GM12878 (cell line): ENCODE results near the gene DTX1.
A peak's percentile ranks its signal among the peaks of the same experiment; 100 is the strongest.

Experiments
- BHLHE40 ChIP-seq, 2 experiments: fragments of 450-650 bp in 1 of 2; IDR thresholded peaks; 2 replicates each; pipeline ENCODE4 v1.6.1; 2011 to 2017; ENCODE audit warnings: low read depth in 2 of 2, borderline replicate concordance in 1 of 2, improper control_type of control experiment in 1 of 2, low read length in 1 of 2, mild to moderate bottlenecking in 1 of 2
- CEBPB ChIP-seq, 2 experiments: fragments of 150-350 bp in 1 of 2; IDR thresholded peaks; 2 replicates each; pipeline ENCODE4 v1.6.1; 2012 to 2014; ENCODE audit warnings: low read depth in 2 of 2, low read length in 2 of 2, borderline replicate concordance in 1 of 2, inconsistent platforms in 1 of 2
- CREB1 ChIP-seq: IDR thresholded peaks from 2 replicates; pipeline ENCODE4 v1.6.1; 2012; ENCODE audit warnings: low read depth, mild to moderate bottlenecking, inconsistent platforms
- CTCF ChIP-seq, 3 experiments: IDR thresholded peaks in 2 of 3; conservative IDR thresholded peaks in 1 of 3; 2 replicates each; pipeline ENCODE4 v1.5.1; 2011; ENCODE audit warnings: low read depth in 3 of 3, low read length in 3 of 3, mild to moderate bottlenecking in 3 of 3, control low read depth in 2 of 3, moderate library complexity in 2 of 3, inconsistent platforms in 1 of 3, mixed read lengths in 1 of 3; ENCODE audit not compliant: control insufficient read depth in 2 of 3, insufficient read depth in 1 of 3; ENCODE audit errors: extremely low read depth in 1 of 3
- DPF2 ChIP-seq: fragments of 450-650 bp; IDR thresholded peaks from 2 replicates; pipeline ENCODE4 v1.6.1; 2017; ENCODE audit warnings: mild to moderate bottlenecking
- EGR1 ChIP-seq, 2 experiments: IDR thresholded peaks; 1 replicate in 1 of 2; 2 replicates in 1 of 2; pipeline ENCODE4 v1.6.1; 2011 to 2012; ENCODE audit warnings: low read depth in 2 of 2, low read length in 2 of 2, borderline replicate concordance in 1 of 2, mild to moderate bottlenecking in 1 of 2, moderate library complexity in 1 of 2
- EP300 ChIP-seq, 2 experiments: fragments of 150-350 bp in 1 of 2; IDR thresholded peaks; 2 replicates each; pipeline ENCODE4 v1.6.1; 2011 to 2012; ENCODE audit warnings: low read depth in 2 of 2, low read length in 2 of 2, borderline replicate concordance in 1 of 2, improper control_type of control experiment in 1 of 2, inconsistent platforms in 1 of 2; ENCODE audit not compliant: control insufficient read depth in 1 of 2
- EZH2 ChIP-seq: IDR thresholded peaks from 2 replicates; pipeline ENCODE4 v1.6.1; 2012; ENCODE audit warnings: low read depth, mild to moderate bottlenecking, control low read depth, inconsistent platforms, low read length, borderline replicate concordance; ENCODE audit not compliant: control insufficient read depth
- MXI1 ChIP-seq: fragments of 150-350 bp; IDR thresholded peaks from 2 replicates; pipeline ENCODE4 v1.6.1; 2011; ENCODE audit warnings: low read depth, mild to moderate bottlenecking, inconsistent platforms, low read length, improper control_type of control experiment
- NKRF ChIP-seq: fragments of 450-650 bp; conservative IDR thresholded peaks from 2 replicates; pipeline ENCODE4 v1.6.1; 2017; ENCODE audit warnings: mild to moderate bottlenecking, moderate library complexity
- NR2F1 ChIP-seq: fragments of 450-650 bp; conservative IDR thresholded peaks from 2 replicates; pipeline ENCODE4 v1.6.1; 2017; ENCODE audit warnings: mild to moderate bottlenecking
- RB1 ChIP-seq: fragments of 450-650 bp; formaldehyde crosslinking; IDR thresholded peaks from 2 replicates; pipeline ENCODE4 v1.6.1; 2017; ENCODE audit warnings: mild to moderate bottlenecking, borderline replicate concordance
- TF ChIP-seq, protein P1 (sequence below): IDR thresholded peaks from 2 replicates; pipeline ENCODE4 v1.6.1; 2011; ENCODE audit warnings: mild to moderate bottlenecking, low read depth, low read length, moderate library complexity; ENCODE audit not compliant: insufficient replicate concordance

DNA sequence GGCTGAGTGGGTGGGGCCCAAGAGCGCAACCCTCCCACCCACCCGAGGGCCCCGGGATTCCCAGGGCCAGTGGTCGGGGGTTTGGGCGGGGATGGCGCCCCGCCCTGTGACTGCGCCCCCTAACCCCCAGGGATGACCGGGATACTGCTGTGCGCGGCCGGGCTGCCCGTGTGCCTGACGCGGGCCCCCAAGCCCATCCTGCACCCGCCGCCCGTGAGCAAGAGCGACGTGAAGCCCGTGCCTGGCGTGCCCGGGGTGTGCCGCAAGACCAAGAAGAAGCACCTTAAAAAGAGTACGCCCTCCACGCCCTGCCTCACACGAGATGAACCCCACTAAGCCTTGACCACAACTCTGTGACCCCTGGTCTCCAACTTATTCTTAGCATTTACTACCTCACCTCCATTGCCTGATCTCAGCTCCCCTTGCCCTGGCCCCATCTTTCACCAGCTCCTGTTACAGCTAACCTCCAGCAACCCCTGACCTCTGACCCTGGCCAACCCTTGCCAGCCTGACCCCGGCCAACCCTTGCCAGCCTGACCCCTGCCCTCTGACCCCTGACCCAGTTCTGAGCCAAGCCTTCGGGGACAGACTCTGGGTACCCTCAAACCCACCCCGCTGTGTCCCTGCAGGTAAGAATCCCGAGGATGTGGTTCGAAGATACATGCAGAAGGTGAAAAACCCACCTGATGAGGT is 37.0 kb downstream of the DTX1 start:
- TF ChIP-seq NR2F1, result peak; percentile 70; the same call in 1 of the 2 replicates
- TF ChIP-seq CTCF (IDR thresholded peaks at IDR 0.05 in 2 of 3, conservative IDR thresholded peaks at IDR 0.05 in 1 of 3; ENCODE audit: control insufficient read depth in 2 of 3, extremely low read depth in 1 of 3, insufficient read depth in 1 of 3, low read depth in 3 of 3, low read length in 3 of 3), result no peak
- TF ChIP-seq EP300 (IDR thresholded peaks at IDR 0.05; ENCODE audit: borderline replicate concordance in 1 of 2, control insufficient read depth in 1 of 2, low read depth in 2 of 2, low read length in 2 of 2), result no peak
- no peak for TF ChIP-seq NKRF
- no peak for TF ChIP-seq CEBPB (IDR thresholded peaks at IDR 0.05; ENCODE audit: borderline replicate concordance in 1 of 2, low read depth in 2 of 2, low read length in 2 of 2)
- TF ChIP-seq DPF2, result no peak
- no peak for TF ChIP-seq MXI1
- no peak for TF ChIP-seq BHLHE40 (IDR thresholded peaks at IDR 0.05; ENCODE audit: borderline replicate concordance in 1 of 2, low read depth in 2 of 2, low read length in 1 of 2)
- TF ChIP-seq RB1, result no peak
- TF ChIP-seq EGR1 (IDR thresholded peaks at IDR 0.05; ENCODE audit: borderline replicate concordance in 1 of 2, low read depth in 2 of 2, low read length in 2 of 2), result no peak
- TF ChIP-seq, protein P1, sequence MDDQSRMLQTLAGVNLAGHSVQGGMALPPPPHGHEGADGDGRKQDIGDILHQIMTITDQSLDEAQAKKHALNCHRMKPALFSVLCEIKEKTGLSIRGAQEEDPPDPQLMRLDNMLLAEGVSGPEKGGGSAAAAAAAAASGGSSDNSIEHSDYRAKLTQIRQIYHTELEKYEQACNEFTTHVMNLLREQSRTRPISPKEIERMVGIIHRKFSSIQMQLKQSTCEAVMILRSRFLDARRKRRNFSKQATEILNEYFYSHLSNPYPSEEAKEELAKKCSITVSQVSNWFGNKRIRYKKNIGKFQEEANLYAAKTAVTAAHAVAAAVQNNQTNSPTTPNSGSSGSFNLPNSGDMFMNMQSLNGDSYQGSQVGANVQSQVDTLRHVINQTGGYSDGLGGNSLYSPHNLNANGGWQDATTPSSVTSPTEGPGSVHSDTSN, result no peak
- TF ChIP-seq CREB1, result no peak
- TF ChIP-seq EZH2, result no peak
